Endodermal cell (in vitro differentiated cells): Measurements from ENCODE around the gene SLC35F6. TPM values are rescaled to one million over a fixed set of nuclear protein-coding genes. Genes with fewer than 3 reads are reported as not detected.

Experiments used
- DNase-seq: peaks from one replicate; pipeline ENCODE4 v3.0.0-alpha.2; 2017
- H3K27ac ChIP-seq: 2 replicates; pipeline ENCODE4 v1.5.1; 2013; ENCODE audit warnings: mild to moderate bottlenecking, low read depth, low read length, moderate library complexity
- H3K27me3 ChIP-seq: 2 replicates; pipeline ENCODE4 v1.6.1; 2013; ENCODE audit warnings: mild to moderate bottlenecking, low read length, moderate library complexity; ENCODE audit not compliant: insufficient read depth, control insufficient read depth, poor library complexity, severe bottlenecking
- H3K36me3 ChIP-seq: 2 replicates; pipeline ENCODE4 v1.7.0; 2013; ENCODE audit warnings: mild to moderate bottlenecking, low read length, moderate library complexity; ENCODE audit not compliant: control insufficient read depth, insufficient read depth
- H3K4me1 ChIP-seq: one replicate; pipeline ENCODE4 v1.7.0; 2013; ENCODE audit warnings: low read length; ENCODE audit not compliant: control insufficient read depth, insufficient read depth
- H3K4me3 ChIP-seq: 2 replicates; pipeline ENCODE4 v1.5.1; 2013; ENCODE audit warnings: mild to moderate bottlenecking, low read length, moderate library complexity
- H3K9ac ChIP-seq: 2 replicates; pipeline ENCODE4 v1.6.1; 2013; ENCODE audit warnings: mild to moderate bottlenecking, low read length, moderate library complexity; ENCODE audit not compliant: poor library complexity, severe bottlenecking; ENCODE audit errors: extremely low read depth
- H3K9me3 ChIP-seq: 2 replicates; pipeline ENCODE4 v1.6.1; 2013; ENCODE audit warnings: mild to moderate bottlenecking, low read length, moderate library complexity; ENCODE audit not compliant: control insufficient read depth
- H3K27ac Mint-ChIP-seq: 2 replicates; pipeline ENCODE4 v1.8.0; 2020; ENCODE audit warnings: mixed read lengths
- H3K27me3 Mint-ChIP-seq: 2 replicates; pipeline ENCODE4 v1.8.0; 2021; ENCODE audit warnings: mild to moderate bottlenecking, mixed read lengths; ENCODE audit not compliant: insufficient read depth
- H3K36me3 Mint-ChIP-seq: 2 replicates; pipeline ENCODE4 v1.8.0; 2020; ENCODE audit warnings: low read depth, mixed read lengths
- H3K4me1 Mint-ChIP-seq: 2 replicates; pipeline ENCODE4 v1.8.0; 2020; ENCODE audit warnings: mixed read lengths
- H3K4me3 Mint-ChIP-seq: 2 replicates; pipeline ENCODE4 v1.8.0; 2020; ENCODE audit warnings: mild to moderate bottlenecking, moderate library complexity, mixed read lengths
- H3K9me3 Mint-ChIP-seq: 2 replicates; pipeline ENCODE4 v1.8.0; 2020; ENCODE audit warnings: mild to moderate bottlenecking, mixed read lengths
- WGBS, 2 experiments: methylation state at CpG; one replicate each; pipeline versions ENCODE4 v1.1.5 to v1.1.7; 2013; ENCODE audit warnings: missing lambda C conversion rate in 2 of 2, mixed read lengths in 1 of 2; ENCODE audit not compliant: insufficient coverage in 1 of 2, insufficient read length in 1 of 2; 5-methylcytosine and 5-hydroxymethylcytosine counted together
- total RNA-seq, 2 donors: library from RNA; stranded (reverse); fragmentation: NEBNext Ultra II Directional in 1 of 2; extraction: Animal tissue kit (Norgen Biotek cat#: 25700) in 1 of 2; gene quantifications; 2 replicates in 1 of 2; 3 replicates in 1 of 2; pipeline ENCODE4 v1.2.1, GENCODE V29; 2021
- TF ChIP-seq, protein P1 (sequence below): fragments of 200-600 bp; sonication (generic); conservative IDR thresholded peaks from 2 replicates; pipeline ENCODE4 v1.5.0; 2021; ENCODE audit warnings: antibody characterized with exemption, mild to moderate bottlenecking

The SLC35F6 gene
- total RNA-seq, 2 donors from 2014 or later: 23.3 to 24.8 TPM

DNA sequence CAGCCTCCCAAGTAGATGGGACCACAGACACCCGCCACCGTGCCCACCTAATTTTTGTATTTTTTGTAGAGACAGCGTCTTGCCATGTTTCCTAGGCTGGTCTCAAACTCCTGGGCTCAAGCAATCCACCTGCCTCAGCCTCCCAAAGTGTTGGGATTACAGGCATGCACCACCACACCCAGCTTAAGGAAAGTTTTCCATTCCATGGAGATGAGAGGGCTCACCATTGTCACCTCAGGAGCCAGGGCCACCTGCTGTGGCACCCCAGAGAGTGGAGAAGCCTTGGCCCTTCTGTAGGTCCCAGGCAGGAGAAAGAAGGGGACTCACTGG lies 4.6 kb downstream of the SLC35F6 start:
- TF ChIP-seq, protein P1, sequence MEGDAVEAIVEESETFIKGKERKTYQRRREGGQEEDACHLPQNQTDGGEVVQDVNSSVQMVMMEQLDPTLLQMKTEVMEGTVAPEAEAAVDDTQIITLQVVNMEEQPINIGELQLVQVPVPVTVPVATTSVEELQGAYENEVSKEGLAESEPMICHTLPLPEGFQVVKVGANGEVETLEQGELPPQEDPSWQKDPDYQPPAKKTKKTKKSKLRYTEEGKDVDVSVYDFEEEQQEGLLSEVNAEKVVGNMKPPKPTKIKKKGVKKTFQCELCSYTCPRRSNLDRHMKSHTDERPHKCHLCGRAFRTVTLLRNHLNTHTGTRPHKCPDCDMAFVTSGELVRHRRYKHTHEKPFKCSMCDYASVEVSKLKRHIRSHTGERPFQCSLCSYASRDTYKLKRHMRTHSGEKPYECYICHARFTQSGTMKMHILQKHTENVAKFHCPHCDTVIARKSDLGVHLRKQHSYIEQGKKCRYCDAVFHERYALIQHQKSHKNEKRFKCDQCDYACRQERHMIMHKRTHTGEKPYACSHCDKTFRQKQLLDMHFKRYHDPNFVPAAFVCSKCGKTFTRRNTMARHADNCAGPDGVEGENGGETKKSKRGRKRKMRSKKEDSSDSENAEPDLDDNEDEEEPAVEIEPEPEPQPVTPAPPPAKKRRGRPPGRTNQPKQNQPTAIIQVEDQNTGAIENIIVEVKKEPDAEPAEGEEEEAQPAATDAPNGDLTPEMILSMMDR: no peak
- H3K4me1 Mint-ChIP-seq: peaks cover 20% of the 10 kb centered on the region
- Histone ChIP-seq H3K27ac (no peak overlapping the region), H3K9me3 (no peaks in the 10 kb centered on the region), H3K27me3 (no peaks in the 10 kb centered on the region), H3K36me3 (no peaks in the 10 kb centered on the region), H3K9ac (no peak overlapping the region), H3K4me3 (no peak overlapping the region), H3K4me1 (peaks cover 8% of the 10 kb centered on the region)
- no peak overlapping the region for H3K4me3 Mint-ChIP-seq
- no peaks in the 10 kb centered on the region for H3K9me3 Mint-ChIP-seq
- DNase-seq: no peak
- no peak overlapping the region for H3K27ac Mint-ChIP-seq
- no peaks in the 10 kb centered on the region for H3K27me3 Mint-ChIP-seq
- 80 to 96% methylated on average over 1 to 3 of the region's 3 CpGs for WGBS, 2 experiments
- H3K36me3 Mint-ChIP-seq: peaks cover 2% of the 10 kb centered on the region

DNA sequence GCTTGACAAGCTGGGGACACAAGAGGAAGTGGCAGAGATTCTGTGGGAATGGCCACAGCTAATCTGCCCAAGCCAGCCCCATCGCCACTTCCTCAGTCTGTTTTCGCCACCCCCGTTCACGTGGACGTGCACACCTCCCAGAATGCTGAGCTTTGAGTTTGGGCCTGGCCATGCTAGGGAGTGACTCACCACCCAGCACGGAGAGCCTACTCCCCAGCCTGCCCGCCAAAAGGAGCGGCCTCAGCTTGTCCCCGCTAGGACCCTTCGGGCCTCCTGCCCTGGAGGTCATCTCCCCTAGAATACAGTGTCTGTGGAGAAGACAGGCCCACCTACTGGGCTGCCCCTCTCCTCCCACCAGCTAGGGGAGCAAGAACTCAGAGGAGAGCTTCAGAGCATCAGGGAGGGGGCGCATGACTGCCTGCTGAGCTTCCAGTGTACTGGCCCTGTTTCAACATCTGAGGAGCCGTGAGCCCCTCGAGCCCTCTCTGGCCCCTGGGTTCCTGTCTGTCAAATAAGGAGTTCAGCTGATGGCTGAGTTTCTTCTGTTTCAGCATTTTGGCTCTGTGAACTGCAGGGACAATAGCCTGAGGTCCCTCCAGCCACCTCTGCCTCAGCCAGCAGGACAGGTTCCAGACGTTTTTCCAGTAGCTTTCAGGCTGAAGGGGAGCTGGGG lies 5.1 kb downstream of the SLC35F6 start:
- no peak overlapping the region for H3K4me3 Mint-ChIP-seq
- Histone ChIP-seq H3K36me3 (no peaks in the 10 kb centered on the region), H3K9me3 (no peaks in the 10 kb centered on the region), H3K4me3 (no peak overlapping the region), H3K9ac (no peak overlapping the region), H3K4me1 (peaks cover 8% of the 10 kb centered on the region), H3K27ac (no peak overlapping the region), H3K27me3 (no peaks in the 10 kb centered on the region)
- H3K9me3 Mint-ChIP-seq: no peaks in the 10 kb centered on the region
- no peaks in the 10 kb centered on the region for H3K27me3 Mint-ChIP-seq
- 89% methylated on average over 11 to 14 of the region's 14 CpGs for WGBS, 2 experiments
- TF ChIP-seq, protein P1: no peak
- no peak overlapping the region for H3K27ac Mint-ChIP-seq
- H3K36me3 Mint-ChIP-seq: peaks cover 2% of the 10 kb centered on the region
- H3K4me1 Mint-ChIP-seq: peaks cover 20% of the 10 kb centered on the region
- DNase-seq: no peak

- 92 to 96% methylated on average over 4 to 6 of the region's 6 CpGs for WGBS, 2 experiments
- Histone ChIP-seq H3K27ac (no peak overlapping the region), H3K9ac (no peak overlapping the region), H3K27me3 (no peaks in the 10 kb centered on the region), H3K9me3 (no peaks in the 10 kb centered on the region), H3K36me3 (peaks cover 11% of the 10 kb centered on the region), H3K4me3 (no peak overlapping the region), H3K4me1 (peaks cover 3% of the 10 kb centered on the region)
- TF ChIP-seq, protein P1: peak; percentile 67
- Mint-ChIP-seq H3K9me3 (no peaks in the 10 kb centered on the region), H3K4me1 (peaks cover 8% of the 10 kb centered on the region), H3K27me3 (no peaks in the 10 kb centered on the region), H3K27ac (no peak overlapping the region), H3K4me3 (no peak overlapping the region), H3K36me3 (peaks cover 8% of the 10 kb centered on the region)
- DNase-seq: no peak
Measured at GRCh38 chr2:26770986-26771586, 7.0 kb downstream of the SLC35F6 start.
